ENCODE data around the gene AP2A1. TPM values are rescaled to one million over a fixed set of nuclear protein-coding genes. Genes with fewer than 3 reads are reported as not detected.

The AP2A1 gene
- total RNA-seq, 1 donor from 2014 or later = 168 TPM

DNA sequence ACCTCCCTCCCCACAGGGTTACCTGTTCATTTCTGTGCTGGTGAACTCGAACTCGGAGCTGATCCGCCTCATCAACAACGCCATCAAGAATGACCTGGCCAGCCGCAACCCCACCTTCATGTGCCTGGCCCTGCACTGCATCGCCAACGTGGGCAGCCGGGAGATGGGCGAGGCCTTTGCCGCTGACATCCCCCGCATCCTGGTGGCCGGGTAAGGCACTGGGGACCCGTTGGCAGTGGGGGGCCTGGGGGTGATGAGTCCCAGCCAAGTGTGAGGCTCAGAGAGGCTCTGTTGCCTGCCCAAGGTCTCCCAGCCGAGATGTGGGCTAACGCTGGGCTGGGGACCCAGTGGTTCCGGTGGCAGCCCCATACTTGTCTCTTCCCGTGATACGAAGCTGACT, 15.7 kb downstream of the AP2A1 start:
- Histone ChIP-seq H3K27ac (ENCODE audit: low read depth, low read length) (no peak overlapping the region), H3K27me3 (ENCODE audit: insufficient read depth, low read length) (no peaks in the 10 kb centered on the region), H3K79me2 (ENCODE audit: insufficient read depth, low read length) (peaks cover 41% of the 10 kb centered on the region), H3K9me3 (ENCODE audit: insufficient read depth, low read depth, low read length) (no peaks in the 10 kb centered on the region), H3K9ac (ENCODE audit: low read length) (no peak overlapping the region), H3K4me1 (ENCODE audit: insufficient read depth, low read length) (peaks cover 8% of the 10 kb centered on the region), H4K20me1 (ENCODE audit: insufficient read depth, low read length) (peaks cover 49% of the 10 kb centered on the region), H3K4me2 (ENCODE audit: low read length) (no peak overlapping the region), H2AFZ (ENCODE audit: low read depth, low read length) (no peak overlapping the region), H3K4me3 (ENCODE audit: insufficient read depth, low read depth, low read length) (no peak overlapping the region), H3K36me3 (ENCODE audit: insufficient read depth, low read length) (peaks cover 13% of the 10 kb centered on the region)
- FAIRE-seq = no peak
- Mint-ChIP-seq H3K27ac (ENCODE audit: unreplicated experiment) (no peak overlapping the region), H3K36me3 (ENCODE audit: low read depth, unreplicated experiment) (peaks cover 22% of the 10 kb centered on the region), H3K4me3 (ENCODE audit: unreplicated experiment) (no peak overlapping the region), H3K27me3 (ENCODE audit: low read depth, unreplicated experiment) (no peaks in the 10 kb centered on the region), H3K9me3 (ENCODE audit: unreplicated experiment) (no peaks in the 10 kb centered on the region), H3K4me1 (ENCODE audit: low read depth, unreplicated experiment) (peaks cover 7% of the 10 kb centered on the region)
- DNase-seq (ENCODE audit: low read depth) = no peak
- TF ChIP-seq, protein P1, sequence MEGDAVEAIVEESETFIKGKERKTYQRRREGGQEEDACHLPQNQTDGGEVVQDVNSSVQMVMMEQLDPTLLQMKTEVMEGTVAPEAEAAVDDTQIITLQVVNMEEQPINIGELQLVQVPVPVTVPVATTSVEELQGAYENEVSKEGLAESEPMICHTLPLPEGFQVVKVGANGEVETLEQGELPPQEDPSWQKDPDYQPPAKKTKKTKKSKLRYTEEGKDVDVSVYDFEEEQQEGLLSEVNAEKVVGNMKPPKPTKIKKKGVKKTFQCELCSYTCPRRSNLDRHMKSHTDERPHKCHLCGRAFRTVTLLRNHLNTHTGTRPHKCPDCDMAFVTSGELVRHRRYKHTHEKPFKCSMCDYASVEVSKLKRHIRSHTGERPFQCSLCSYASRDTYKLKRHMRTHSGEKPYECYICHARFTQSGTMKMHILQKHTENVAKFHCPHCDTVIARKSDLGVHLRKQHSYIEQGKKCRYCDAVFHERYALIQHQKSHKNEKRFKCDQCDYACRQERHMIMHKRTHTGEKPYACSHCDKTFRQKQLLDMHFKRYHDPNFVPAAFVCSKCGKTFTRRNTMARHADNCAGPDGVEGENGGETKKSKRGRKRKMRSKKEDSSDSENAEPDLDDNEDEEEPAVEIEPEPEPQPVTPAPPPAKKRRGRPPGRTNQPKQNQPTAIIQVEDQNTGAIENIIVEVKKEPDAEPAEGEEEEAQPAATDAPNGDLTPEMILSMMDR (IDR thresholded peaks at IDR 0.05; ENCODE audit: insufficient read depth, low read depth, low read length) = no peak
- TF ChIP-seq EZH2 (IDR thresholded peaks at IDR 0.05; ENCODE audit: insufficient read depth, low read length) = no peak

DNA sequence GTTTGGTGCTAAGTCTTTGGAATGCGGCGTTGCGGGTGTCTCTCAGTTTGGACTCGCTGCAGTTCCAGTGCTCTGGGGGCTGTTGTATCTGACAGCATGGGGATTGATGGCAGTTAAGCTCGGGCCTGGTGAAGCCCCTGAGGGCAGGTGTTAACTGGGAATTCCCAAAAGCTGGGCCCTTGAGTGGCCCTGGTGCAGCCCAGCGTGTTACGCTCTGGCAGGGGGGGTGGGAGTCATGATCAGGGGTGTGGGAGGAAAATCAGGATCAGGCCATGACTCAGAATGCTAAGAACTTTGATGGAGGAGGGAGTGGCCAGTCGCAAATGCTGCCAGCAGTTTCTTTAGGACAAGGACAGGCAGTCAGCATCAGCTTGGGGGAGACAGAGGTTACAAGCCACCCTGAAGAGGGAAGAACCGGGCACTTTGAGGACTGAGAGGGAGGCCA, 19.6 kb downstream of the AP2A1 start:
- Histone ChIP-seq H3K4me2 (ENCODE audit: low read length) (peak overlapping the region; percentile 66), H3K27ac (ENCODE audit: low read depth, low read length) (peak overlapping the region; percentile 31), H2AFZ (ENCODE audit: low read depth, low read length) (no peak overlapping the region), H3K9me3 (ENCODE audit: insufficient read depth, low read depth, low read length) (no peaks in the 10 kb centered on the region), H3K4me3 (ENCODE audit: insufficient read depth, low read depth, low read length) (no peak overlapping the region), H4K20me1 (ENCODE audit: insufficient read depth, low read length) (peaks cover 52% of the 10 kb centered on the region), H3K36me3 (ENCODE audit: insufficient read depth, low read length) (peaks cover 16% of the 10 kb centered on the region), H3K79me2 (ENCODE audit: insufficient read depth, low read length) (peaks cover 33% of the 10 kb centered on the region), H3K9ac (ENCODE audit: low read length) (peak overlapping the region; percentile 43), H3K4me1 (ENCODE audit: insufficient read depth, low read length) (peaks cover 8% of the 10 kb centered on the region), H3K27me3 (ENCODE audit: insufficient read depth, low read length) (no peaks in the 10 kb centered on the region)
- DNase-seq (ENCODE audit: low read depth) = peak; percentile 20
- peaks cover 7% of the 10 kb centered on the region for H3K4me1 Mint-ChIP-seq (ENCODE audit: low read depth, unreplicated experiment)
- peak overlapping the region; percentile 22 for H3K27ac Mint-ChIP-seq (ENCODE audit: unreplicated experiment)
- TF ChIP-seq EZH2 (IDR thresholded peaks at IDR 0.05; ENCODE audit: insufficient read depth, low read length) = no peak
- TF ChIP-seq, protein P1 (IDR thresholded peaks at IDR 0.05; ENCODE audit: insufficient read depth, low read depth, low read length) = no peak
- H3K9me3 Mint-ChIP-seq (ENCODE audit: unreplicated experiment) = no peaks in the 10 kb centered on the region
- no peaks in the 10 kb centered on the region for H3K27me3 Mint-ChIP-seq (ENCODE audit: low read depth, unreplicated experiment)
- H3K36me3 Mint-ChIP-seq (ENCODE audit: low read depth, unreplicated experiment) = peaks cover 34% of the 10 kb centered on the region
- peak overlapping the region; percentile 52 for H3K4me3 Mint-ChIP-seq (ENCODE audit: unreplicated experiment)
- no peak for FAIRE-seq

DNA sequence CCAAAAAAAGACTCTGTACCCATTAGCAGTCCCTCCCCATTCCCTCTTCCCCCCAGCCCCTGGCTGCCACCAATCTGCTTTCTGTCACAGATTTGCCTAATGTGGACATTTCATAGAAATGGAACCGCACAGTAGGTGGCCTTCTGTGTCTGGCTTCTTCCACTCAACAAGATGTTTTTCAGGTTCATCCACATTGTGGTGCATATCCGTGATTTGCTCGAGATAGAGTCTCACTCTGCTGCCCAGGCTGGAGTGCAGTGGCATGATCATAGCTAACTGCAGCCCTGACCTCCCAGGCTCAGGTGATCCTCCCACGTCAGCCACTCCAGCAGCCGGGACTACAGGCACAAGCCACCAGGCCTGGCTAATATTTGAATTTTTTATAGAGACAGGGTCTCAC, 20.9 kb downstream of the AP2A1 start:
- Histone ChIP-seq H4K20me1 (ENCODE audit: insufficient read depth, low read length) (peaks cover 52% of the 10 kb centered on the region), H3K9ac (ENCODE audit: low read length) (no peak overlapping the region), H3K4me2 (ENCODE audit: low read length) (no peak overlapping the region), H3K9me3 (ENCODE audit: insufficient read depth, low read depth, low read length) (no peaks in the 10 kb centered on the region), H3K4me3 (ENCODE audit: insufficient read depth, low read depth, low read length) (no peak overlapping the region), H3K4me1 (ENCODE audit: insufficient read depth, low read length) (peaks cover 8% of the 10 kb centered on the region), H3K27me3 (ENCODE audit: insufficient read depth, low read length) (no peaks in the 10 kb centered on the region), H3K36me3 (ENCODE audit: insufficient read depth, low read length) (peaks cover 15% of the 10 kb centered on the region), H2AFZ (ENCODE audit: low read depth, low read length) (no peak overlapping the region), H3K79me2 (ENCODE audit: insufficient read depth, low read length) (peaks cover 36% of the 10 kb centered on the region), H3K27ac (ENCODE audit: low read depth, low read length) (no peak overlapping the region)
- Mint-ChIP-seq H3K9me3 (ENCODE audit: unreplicated experiment) (no peaks in the 10 kb centered on the region), H3K4me1 (ENCODE audit: low read depth, unreplicated experiment) (peaks cover 7% of the 10 kb centered on the region), H3K27ac (ENCODE audit: unreplicated experiment) (no peak overlapping the region), H3K4me3 (ENCODE audit: unreplicated experiment) (no peak overlapping the region), H3K27me3 (ENCODE audit: low read depth, unreplicated experiment) (no peaks in the 10 kb centered on the region), H3K36me3 (ENCODE audit: low read depth, unreplicated experiment) (peaks cover 32% of the 10 kb centered on the region)
- FAIRE-seq = no peak
- no peak for TF ChIP-seq EZH2 (IDR thresholded peaks at IDR 0.05; ENCODE audit: insufficient read depth, low read length)
- TF ChIP-seq, protein P1 (IDR thresholded peaks at IDR 0.05; ENCODE audit: insufficient read depth, low read depth, low read length) = no peak
- no peak for DNase-seq (ENCODE audit: low read depth)

Measured in astrocyte (in vitro differentiated cells and primary cell).